HG03039 (cell line): ENCODE data around the gene AGBL1.

Experiments used
- ATAC-seq: cut with Tn5 transposase; IDR thresholded peaks from one replicate; pipeline ENCODE4 v1.9.1; 2021; ENCODE audit warnings: mild to moderate bottlenecking, moderate library complexity; ENCODE audit not compliant: unreplicated experiment

Gene AGBL1

GRCh38 chr15:86772369-86773059 lies 692.8 kb downstream of the AGBL1 start:
- no peak for ATAC-seq

GRCh38 chr15:86773736-86774135 lies 694.1 kb downstream of the AGBL1 start:
- no peak for ATAC-seq

GRCh38 chr15:86776145-86776544 lies 696.5 kb downstream of the AGBL1 start:
- ATAC-seq = no peak

GRCh38 chr15:86796521-86796920 lies 716.9 kb downstream of the AGBL1 start:
- ATAC-seq = no peak

- ATAC-seq = no peak
These were observed 717.5 kb downstream of the AGBL1 start for GRCh38 chr15:86797135-86797534.

GRCh38 chr15:86799226-86799625 lies 719.6 kb downstream of the AGBL1 start:
- ATAC-seq = no peak

GRCh38 chr15:86802244-86802643 lies 722.6 kb downstream of the AGBL1 start:
- ATAC-seq = no peak

- ATAC-seq = no peak
These were observed 724.7 kb downstream of the AGBL1 start for GRCh38 chr15:86804406-86804805.

GRCh38 chr15:86810329-86810728 lies 730.7 kb downstream of the AGBL1 start:
- ATAC-seq = no peak

GRCh38 chr15:86813892-86814291 lies 734.2 kb downstream of the AGBL1 start:
- no peak for ATAC-seq

- no peak for ATAC-seq
These were observed 749.6 kb downstream of the AGBL1 start for GRCh38 chr15:86829245-86829644.

- no peak for ATAC-seq
These were observed 750.6 kb downstream of the AGBL1 start for GRCh38 chr15:86830304-86830703.

GRCh38 chr15:86833595-86833994 lies 753.9 kb downstream of the AGBL1 start:
- ATAC-seq = no peak

GRCh38 chr15:86834115-86834863 lies 754.6 kb downstream of the AGBL1 start:
- no peak for ATAC-seq

GRCh38 chr15:86837294-86838061 lies 757.8 kb downstream of the AGBL1 start:
- ATAC-seq = no peak

- no peak for ATAC-seq
These were observed 759.8 kb downstream of the AGBL1 start for GRCh38 chr15:86839502-86839901.

- ATAC-seq = no peak
These were observed 761.3 kb downstream of the AGBL1 start for GRCh38 chr15:86840996-86841395.

- no peak for ATAC-seq
These were observed 762.5 kb downstream of the AGBL1 start for GRCh38 chr15:86842199-86842598.

- ATAC-seq = no peak
These were observed 766.4 kb downstream of the AGBL1 start for GRCh38 chr15:86846036-86846435.

- ATAC-seq = no peak
These were observed 769.5 kb downstream of the AGBL1 start for GRCh38 chr15:86849136-86849535.

- no peak for ATAC-seq
These were observed 770.1 kb downstream of the AGBL1 start for GRCh38 chr15:86849558-86850285.
